HepG2 (cell line): Measurements from ENCODE around the gene ANKRD29. TPM values are rescaled to one million over a fixed set of nuclear protein-coding genes. Genes with fewer than 3 reads are reported as not detected.

Experiments used
- ATAC-seq: fragments of 200-7000 bp; cut with Tn5 transposase; 3 replicates; pipeline ENCODE4 v1.9.1; 2020; ENCODE audit warnings: mild to moderate bottlenecking, moderate library complexity
- BruUV-seq: library from RNA; stranded (reverse); fragments of 400-500 nt; replicated peaks from 2 replicates; lab custom pipeline; 2021; lab: Mats Ljungman, UMichigan
- CTCF ChIA-PET: fragments of 300-600 bp; formaldehyde crosslinking; extraction: SDS; loops from one replicate; lab custom pipeline; 2021; ENCODE audit warnings: low total read pairs, inconsistent platforms, low intra/inter-chr PET ratio; lab: Yijun Ruan, JAX
- POLR2A ChIA-PET: fragments of 350-600 bp; sonication (Branson Sonifier 250); formaldehyde crosslinking; loops from one replicate; lab custom pipeline; 2020; ENCODE audit warnings: antibody characterized with exemption, inconsistent platforms; lab: Yijun Ruan, JAX
- DNase-seq: peaks from one replicate; pipeline ENCODE4 v3.0.0-alpha.2; 2015; ENCODE audit warnings: low spot score
- FAIRE-seq: peaks from 3 replicates; lab custom pipeline; 2011; peaks lifted over from hg19 to GRCh38; lab: Jason Lieb, UNC
- H2AFZ ChIP-seq: one replicate; pipeline ENCODE4 v1.6.1; 2011; ENCODE audit warnings: low read length, inconsistent platforms
- H3K27ac ChIP-seq: fragments of 300-600 bp; 3 replicates; pipeline ENCODE4 v1.8.0; 2011; ENCODE audit warnings: mixed run types, mild to moderate bottlenecking, mixed read lengths, low read length, inconsistent platforms; ENCODE audit not compliant: insufficient read depth; ENCODE audit errors: extremely low read length
- H3K27me3 ChIP-seq, 2 experiments: fragments of 200-600 bp in 1 of 2; 2 replicates in 1 of 2; 3 replicates in 1 of 2; pipeline versions ENCODE4 v1.6.0 to v1.8.0; 2011; ENCODE audit warnings: low read length in 2 of 2, mild to moderate bottlenecking in 2 of 2, moderate library complexity in 2 of 2, inconsistent platforms in 1 of 2; ENCODE audit not compliant: insufficient read depth in 2 of 2, control insufficient read depth in 1 of 2
- H3K36me3 ChIP-seq, 2 experiments: fragments of 200-600 bp in 1 of 2; replicated peaks in 1 of 2; 2 replicates in 1 of 2; 3 replicates in 1 of 2; pipeline versions ENCODE4 v1.5.1 to v1.8.0; 2011; ENCODE audit warnings: low read length in 2 of 2, inconsistent platforms in 1 of 2; ENCODE audit not compliant: insufficient read depth in 2 of 2, control insufficient read depth in 1 of 2
- H3K4me1 ChIP-seq: 2 replicates; pipeline ENCODE4 v1.5.1; 2012; ENCODE audit warnings: low read length, inconsistent platforms; ENCODE audit not compliant: insufficient read depth
- H3K4me2 ChIP-seq: 2 replicates; pipeline ENCODE4 v1.6.0; 2011; ENCODE audit warnings: low read depth, low read length, inconsistent platforms
- H3K4me3 ChIP-seq, 3 experiments: fragments of 200-600 bp in 1 of 3; sonication (generic), shearing (Covaris generic) in 1 of 3; replicated peaks in 1 of 3; 2 replicates each; pipeline ENCODE4 v1.5.1; 2011 to 2016; ENCODE audit warnings: low read length in 3 of 3, inconsistent platforms in 2 of 3, low read depth in 2 of 3, mild to moderate bottlenecking in 2 of 3, control low read depth in 1 of 3, mixed read lengths in 1 of 3; ENCODE audit not compliant: insufficient read depth in 1 of 3
- H3K79me2 ChIP-seq: one replicate; pipeline ENCODE4 v1.6.1; 2011; ENCODE audit warnings: low read length, inconsistent platforms; ENCODE audit not compliant: insufficient read depth
- H3K9ac ChIP-seq: 2 replicates; pipeline ENCODE4 v1.6.0; 2011; ENCODE audit warnings: mild to moderate bottlenecking, low read depth, low read length, inconsistent platforms; ENCODE audit not compliant: insufficient read depth
- H3K9me3 ChIP-seq: 2 replicates; pipeline ENCODE4 v1.5.1; 2012; ENCODE audit warnings: mild to moderate bottlenecking, low read length
- H4K20me1 ChIP-seq: 2 replicates; pipeline ENCODE4 v1.6.0; 2011; ENCODE audit warnings: inconsistent platforms, mild to moderate bottlenecking, low read length, moderate library complexity; ENCODE audit not compliant: insufficient read depth
- HIVEP1 ChIP-seq: sonication (generic); formaldehyde crosslinking; IDR thresholded peaks from 2 replicates; pipeline ENCODE4 v1.4.0; 2020; ENCODE audit warnings: mild to moderate bottlenecking, missing genetic modification reagents
- MIER3 ChIP-seq: IDR thresholded peaks from 2 replicates; pipeline ENCODE4 v1.6.1; 2016; ENCODE audit warnings: missing compliant biosample characterization, borderline replicate concordance
- POLR2G ChIP-seq: fragments of 200-400 bp; formaldehyde crosslinking; IDR thresholded peaks from 2 replicates; pipeline ENCODE4 v1.6.1; 2018; ENCODE audit warnings: mild to moderate bottlenecking, low read depth, low read length, moderate library complexity
- YEATS2 ChIP-seq: sonication (generic); formaldehyde crosslinking; IDR thresholded peaks from 2 replicates; pipeline ENCODE4 v1.4.0; 2020; ENCODE audit warnings: missing genetic modification reagents, borderline replicate concordance
- ZNF7 ChIP-seq: IDR thresholded peaks from 2 replicates; pipeline ENCODE4 v1.6.1; 2016; ENCODE audit warnings: missing biosample characterization, missing genetic modification reagents
- WGBS: methylation state at CpG from one replicate; pipeline ENCODE4 v1.1.6; 2017; ENCODE audit warnings: low lambda C conversion rate; 5-methylcytosine and 5-hydroxymethylcytosine counted together
- in situ Hi-C: cut with HindIII; loops from 2 replicates; pipeline ENCODE4 v1.10.0; 2017; ENCODE audit warnings: low pct_unique_long_range_greater_than_20kb; ENCODE audit not compliant: extremely low pct_ligation_motif_present
- intact Hi-C: fragments of 100-400 bp; cut with micrococcal nuclease; formaldehyde crosslinking; loops from one replicate; pipeline ENCODE4 v1.10.0; 2022; ENCODE audit not compliant: unreplicated experiment
- polyA plus RNA-seq, 8 experiments: library from polyadenylated mRNA; depleted of rRNA in 3 of 8; stranded (reverse) in 7 of 8; unstranded in 1 of 8; fragments of >200 nt; fragmentation: Illumina TruSeq in 4 of 8; extraction: Trizol in 4 of 8; gene quantifications; 2 replicates each; pipeline versions ENCODE4 v1.2.1 to v1.2.3, GENCODE V29; 2011 to 2016; ENCODE audit warnings: low read depth in 4 of 8, missing spikeins in 1 of 8, mixed read lengths in 1 of 8; ENCODE audit not compliant: insufficient read depth in 1 of 8
- total RNA-seq, 5 experiments: library from RNA; depleted of rRNA; stranded (reverse); fragments of >200 nt; fragmentation: Illumina TruSeq; extraction: Trizol; gene quantifications; 2 replicates each; pipeline ENCODE4 v1.2.3, GENCODE V29; 2016; ENCODE audit warnings: low read depth in 1 of 5
- TF ChIP-seq, protein P1 (sequence below): sonication (generic); formaldehyde crosslinking; IDR thresholded peaks from 2 replicates; pipeline ENCODE4 v1.5.1; 2020; ENCODE audit warnings: missing genetic modification reagents, mild to moderate bottlenecking, borderline replicate concordance
- TF ChIP-seq, protein P2 (sequence below): sonication (generic); formaldehyde crosslinking; IDR thresholded peaks from 2 replicates; pipeline ENCODE4 v1.5.0; 2020; ENCODE audit warnings: mild to moderate bottlenecking, missing genetic modification reagents, borderline replicate concordance
- TF ChIP-seq, protein P3 (sequence below): sonication (generic); formaldehyde crosslinking; IDR thresholded peaks from 2 replicates; pipeline ENCODE4 v1.9.0; 2021; ENCODE audit warnings: missing genetic modification reagents, borderline replicate concordance
- TF ChIP-seq, protein P4 (sequence below): IDR thresholded peaks from 2 replicates; pipeline ENCODE4 v1.6.1; 2016

Gene ANKRD29
- total and polyA plus RNA-seq, 2 of the 13 experiments (the other 11 are each of a cell fraction or from before 2014, with no cell fraction given), result not detected

GRCh38 chr18:23585007-23585871, 77.5 kb downstream of the ANKRD29 start (continued):
- TF ChIP-seq, protein P1, sequence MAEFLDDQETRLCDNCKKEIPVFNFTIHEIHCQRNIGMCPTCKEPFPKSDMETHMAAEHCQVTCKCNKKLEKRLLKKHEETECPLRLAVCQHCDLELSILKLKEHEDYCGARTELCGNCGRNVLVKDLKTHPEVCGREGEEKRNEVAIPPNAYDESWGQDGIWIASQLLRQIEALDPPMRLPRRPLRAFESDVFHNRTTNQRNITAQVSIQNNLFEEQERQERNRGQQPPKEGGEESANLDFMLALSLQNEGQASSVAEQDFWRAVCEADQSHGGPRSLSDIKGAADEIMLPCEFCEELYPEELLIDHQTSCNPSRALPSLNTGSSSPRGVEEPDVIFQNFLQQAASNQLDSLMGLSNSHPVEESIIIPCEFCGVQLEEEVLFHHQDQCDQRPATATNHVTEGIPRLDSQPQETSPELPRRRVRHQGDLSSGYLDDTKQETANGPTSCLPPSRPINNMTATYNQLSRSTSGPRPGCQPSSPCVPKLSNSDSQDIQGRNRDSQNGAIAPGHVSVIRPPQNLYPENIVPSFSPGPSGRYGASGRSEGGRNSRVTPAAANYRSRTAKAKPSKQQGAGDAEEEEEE, result no peak

- CTCF ChIA-PET, result no interaction called here
- Histone ChIP-seq H3K36me3 (peaks cover 5 to 21% of the 10 kb centered on the region in 2 experiments), H3K4me1 (peaks cover 78% of the 10 kb centered on the region), H3K4me2 (peak overlapping the region; percentile 78), H3K27me3 (peaks cover 0 to 5% of the 10 kb centered on the region in 2 experiments; a peak in 1 of 5 replicates), H4K20me1 (peaks cover 29% of the 10 kb centered on the region), H2AFZ (no peak overlapping the region), H3K9me3 (no peaks in the 10 kb centered on the region), H3K27ac (peak overlapping the region; percentile 100), H3K4me3 (peak overlapping the region; percentile 85 to 99 (median 96)), H3K79me2 (peaks cover 67% of the 10 kb centered on the region), H3K9ac (peak overlapping the region; percentile 100)
- intact Hi-C loops (loop anchor here (5.0 kb wide), 1 partner anchor 1642 kb away; no protein-coding TSS in a partner anchor), in situ Hi-C loops (no loop called here)
- 69% methylated on average over 13 of the region's 13 CpGs for WGBS
- POLR2A ChIA-PET, result interaction anchor here (0.7 to 3.3 kb wide), 4 partner anchors 14 to 80 kb away, joined by 3 to 25 read pairs (median 6); partner anchors contain the start of gene RMC1
- BruUV-seq, result no TSS peak
- no peak for FAIRE-seq
- ATAC-seq, result no peak
- DNase-seq, result no peak
- TF ChIP-seq YEATS2 (CRISPR knock-in tag), result no peak
- TF ChIP-seq, protein P2, sequence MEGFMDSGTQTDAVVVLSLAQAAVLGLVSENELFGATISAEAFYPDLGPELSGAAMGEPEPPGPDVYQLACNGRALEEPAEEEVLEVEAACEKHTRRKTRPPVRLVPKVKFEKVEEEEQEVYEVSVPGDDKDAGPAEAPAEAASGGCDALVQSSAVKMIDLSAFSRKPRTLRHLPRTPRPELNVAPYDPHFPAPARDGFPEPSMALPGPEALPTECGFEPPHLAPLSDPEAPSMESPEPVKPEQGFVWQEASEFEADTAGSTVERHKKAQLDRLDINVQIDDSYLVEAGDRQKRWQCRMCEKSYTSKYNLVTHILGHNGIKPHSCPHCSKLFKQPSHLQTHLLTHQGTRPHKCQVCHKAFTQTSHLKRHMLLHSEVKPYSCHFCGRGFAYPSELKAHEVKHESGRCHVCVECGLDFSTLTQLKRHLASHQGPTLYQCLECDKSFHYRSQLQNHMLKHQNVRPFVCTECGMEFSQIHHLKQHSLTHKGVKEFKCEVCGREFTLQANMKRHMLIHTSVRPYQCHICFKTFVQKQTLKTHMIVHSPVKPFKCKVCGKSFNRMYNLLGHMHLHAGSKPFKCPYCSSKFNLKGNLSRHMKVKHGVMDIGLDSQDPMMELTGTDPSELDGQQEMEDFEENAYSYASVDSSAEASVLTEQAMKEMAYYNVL (CRISPR knock-in tag), result peak; percentile 26; the same call in 1 of the 2 replicates
- TF ChIP-seq HIVEP1 (CRISPR knock-in tag), result no peak
- no peak for TF ChIP-seq MIER3
- TF ChIP-seq, protein P3, sequence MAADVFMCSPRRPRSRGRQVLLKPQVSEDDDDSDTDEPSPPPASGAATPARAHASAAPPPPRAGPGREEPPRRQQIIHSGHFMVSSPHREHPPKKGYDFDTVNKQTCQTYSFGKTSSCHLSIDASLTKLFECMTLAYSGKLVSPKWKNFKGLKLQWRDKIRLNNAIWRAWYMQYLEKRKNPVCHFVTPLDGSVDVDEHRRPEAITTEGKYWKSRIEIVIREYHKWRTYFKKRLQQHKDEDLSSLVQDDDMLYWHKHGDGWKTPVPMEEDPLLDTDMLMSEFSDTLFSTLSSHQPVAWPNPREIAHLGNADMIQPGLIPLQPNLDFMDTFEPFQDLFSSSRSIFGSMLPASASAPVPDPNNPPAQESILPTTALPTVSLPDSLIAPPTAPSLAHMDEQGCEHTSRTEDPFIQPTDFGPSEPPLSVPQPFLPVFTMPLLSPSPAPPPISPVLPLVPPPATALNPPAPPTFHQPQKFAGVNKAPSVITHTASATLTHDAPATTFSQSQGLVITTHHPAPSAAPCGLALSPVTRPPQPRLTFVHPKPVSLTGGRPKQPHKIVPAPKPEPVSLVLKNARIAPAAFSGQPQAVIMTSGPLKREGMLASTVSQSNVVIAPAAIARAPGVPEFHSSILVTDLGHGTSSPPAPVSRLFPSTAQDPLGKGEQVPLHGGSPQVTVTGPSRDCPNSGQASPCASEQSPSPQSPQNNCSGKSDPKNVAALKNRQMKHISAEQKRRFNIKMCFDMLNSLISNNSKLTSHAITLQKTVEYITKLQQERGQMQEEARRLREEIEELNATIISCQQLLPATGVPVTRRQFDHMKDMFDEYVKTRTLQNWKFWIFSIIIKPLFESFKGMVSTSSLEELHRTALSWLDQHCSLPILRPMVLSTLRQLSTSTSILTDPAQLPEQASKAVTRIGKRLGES, result no peak
- no peak for TF ChIP-seq POLR2G
- no peak for TF ChIP-seq ZNF7 (CRISPR knock-in tag)
- TF ChIP-seq, protein P4, sequence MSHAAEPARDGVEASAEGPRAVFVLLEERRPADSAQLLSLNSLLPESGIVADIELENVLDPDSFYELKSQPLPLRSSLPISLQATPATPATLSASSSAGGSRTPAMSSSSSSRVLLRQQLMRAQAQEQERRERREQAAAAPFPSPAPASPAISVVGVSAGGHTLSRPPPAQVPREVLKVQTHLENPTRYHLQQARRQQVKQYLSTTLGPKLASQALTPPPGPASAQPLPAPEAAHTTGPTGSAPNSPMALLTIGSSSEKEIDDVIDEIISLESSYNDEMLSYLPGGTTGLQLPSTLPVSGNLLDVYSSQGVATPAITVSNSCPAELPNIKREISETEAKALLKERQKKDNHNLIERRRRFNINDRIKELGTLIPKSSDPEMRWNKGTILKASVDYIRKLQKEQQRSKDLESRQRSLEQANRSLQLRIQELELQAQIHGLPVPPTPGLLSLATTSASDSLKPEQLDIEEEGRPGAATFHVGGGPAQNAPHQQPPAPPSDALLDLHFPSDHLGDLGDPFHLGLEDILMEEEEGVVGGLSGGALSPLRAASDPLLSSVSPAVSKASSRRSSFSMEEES (CRISPR knock-in tag), result no peak
Measured at GRCh38 chr18:23584019-23584983, 78.4 kb downstream of the ANKRD29 start.
